Activated CD8-positive, alpha-beta T cell treated with anti-CD3 and anti-CD28 coated beads for 36 hours (primary cell): ENCODE measurements around the gene COPRS. TPM values are rescaled to one million over a fixed set of nuclear protein-coding genes. Genes with fewer than 3 reads are reported as not detected.

Source experiments
- ATAC-seq: fragments of 200-7000 bp; cut with Tn5 transposase; one replicate; pipeline ENCODE4 v1.10.0; 2021; ENCODE audit warnings: mild to moderate bottlenecking, moderate library complexity
- CTCF ChIA-PET: fragments of 350-600 bp; sonication (Branson Sonifier 250); formaldehyde crosslinking; loops from one replicate; lab custom pipeline; 2021; ENCODE audit warnings: antibody characterized with exemption; lab: Charles Lee
- POLR2A ChIA-PET: fragments of 350-600 bp; sonication (Branson Sonifier 250); formaldehyde crosslinking; loops from one replicate; lab custom pipeline; 2021; ENCODE audit warnings: antibody characterized with exemption; lab: Charles Lee
- DNase-seq: peaks from one replicate; pipeline ENCODE4 v3.0.0-alpha.2; 2020
- H3K27ac Mint-ChIP-seq: one replicate; pipeline ENCODE4 v1.8.0; 2021; ENCODE audit warnings: mild to moderate bottlenecking, mixed read lengths
- H3K27me3 Mint-ChIP-seq: one replicate; pipeline ENCODE4 v1.8.0; 2021; ENCODE audit warnings: mixed read lengths
- H3K36me3 Mint-ChIP-seq: one replicate; pipeline ENCODE4 v1.8.0; 2021; ENCODE audit warnings: low read depth, mixed read lengths
- H3K4me1 Mint-ChIP-seq: one replicate; pipeline ENCODE4 v1.8.0; 2021; ENCODE audit warnings: low read depth, mixed read lengths
- H3K4me3 Mint-ChIP-seq: one replicate; pipeline ENCODE4 v1.8.0; 2021; ENCODE audit warnings: mild to moderate bottlenecking, moderate library complexity, mixed read lengths
- H3K9me3 Mint-ChIP-seq: one replicate; pipeline ENCODE4 v1.8.0; 2021; ENCODE audit warnings: mixed read lengths
- CTCF ChIP-seq: fragments of 200-600 bp; IDR thresholded peaks from one replicate; pipeline ENCODE4 v1.8.0; 2022; ENCODE audit warnings: antibody characterized with exemption, mild to moderate bottlenecking
- intact Hi-C: fragments of 100-400 bp; cut with micrococcal nuclease; formaldehyde crosslinking; loops from one replicate; pipeline ENCODE4 v1.10.0; 2022
- total RNA-seq, 2 experiments: library from RNA; stranded (reverse); gene quantifications; one replicate each; pipeline ENCODE4 v1.2.3, GENCODE V29; 2021

Gene COPRS
- total RNA-seq, 2 experiments from 2014 or later = 57.5 to 57.6 TPM

GRCh38 chr17:31802502-31802901, 56.5 kb downstream of the COPRS start:
- no peak for ATAC-seq
- Mint-ChIP-seq H3K36me3 (no peaks in the 10 kb centered on the region), H3K4me3 (no peak overlapping the region), H3K4me1 (no peaks in the 10 kb centered on the region), H3K27me3 (peaks cover 4% of the 10 kb centered on the region), H3K27ac (no peak overlapping the region), H3K9me3 (no peaks in the 10 kb centered on the region)
- POLR2A ChIA-PET = interaction anchor here (0.7 kb wide), 1 partner anchor 48 kb away, joined by 3 read pairs; no protein-coding TSS in a partner anchor
- intact Hi-C loops = no loop called here
- no peak for DNase-seq
- CTCF ChIA-PET = interaction anchor here (1.7 kb wide), 1 partner anchor 40 kb away, joined by 8 read pairs; no protein-coding TSS in a partner anchor
- TF ChIP-seq CTCF = no peak

Other genes starting within 250 kb of the COPRS start
- 100 to 1,000 TPM; 135 to 140 TPM for gene UTP6, start 42.5 kb upstream of the COPRS start, total RNA-seq
- gene SUZ12, start 77.8 kb upstream of the COPRS start, total RNA-seq = 10 to 100 TPM; 60.7 to 64.2 TPM
- gene LRRC37B, start 148.1 kb upstream of the COPRS start, total RNA-seq = 10 to 100 TPM; 15.5 to 17.3 TPM